ENCODE measurements around the gene CACNB3. TPM values are rescaled to one million over a fixed set of nuclear protein-coding genes. Genes with fewer than 3 reads are reported as not detected.

Gene CACNB3
- polyA plus RNA-seq, 3 donors, result 0.84 to 6.3 (median 1.5) TPM

DNA sequence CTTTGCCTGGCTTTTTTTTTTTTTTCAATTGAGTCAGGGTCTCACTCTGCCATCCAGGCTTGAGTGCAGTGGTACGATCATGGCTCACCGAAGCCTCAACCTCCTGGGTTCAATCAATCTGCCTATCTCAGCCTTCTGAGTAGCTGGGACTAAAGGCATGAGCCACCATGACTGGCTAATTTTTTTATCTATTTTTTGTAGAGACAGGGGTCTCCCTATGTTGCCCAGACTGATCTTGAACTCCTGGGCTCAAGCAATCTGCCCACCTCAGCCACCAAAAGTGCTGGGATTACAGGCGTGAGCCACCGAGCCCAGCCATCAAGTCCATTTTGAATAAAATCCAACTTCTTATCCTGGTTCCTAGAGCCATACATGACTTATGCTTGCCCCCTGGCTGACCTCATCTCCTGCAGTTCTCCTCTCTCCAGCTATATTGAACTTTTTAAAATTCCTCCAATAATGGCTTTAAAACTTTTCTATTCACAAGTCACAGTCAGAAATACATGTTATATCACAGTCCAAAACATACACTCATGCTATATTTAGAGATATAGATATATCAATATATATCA, 57.7 kb downstream of the CACNB3 start:
- no peaks in the 10 kb centered on the region for H3K4me1 ChIP-seq (ENCODE audit: control insufficient read depth in 1 of 2, insufficient read depth in 2 of 2, low read length in 2 of 2)
- Mint-ChIP-seq H3K9me3 (no peaks in the 10 kb centered on the region), H3K4me1 (no peaks in the 10 kb centered on the region), H3K27me3 (ENCODE audit: low read depth in 3 of 3) (peaks cover 7 to 29% (median 16%) of the 10 kb centered on the region in 3 donors), H3K27ac (no peak overlapping the region), H3K36me3 (no peaks in the 10 kb centered on the region), H3K4me3 (no peak overlapping the region)
- 94% methylated on average over 2 of the region's 4 CpGs for WGBS (ENCODE audit: insufficient coverage)
- H4K20me1 ChIP-seq (ENCODE audit: insufficient read depth, low read length), result no peaks in the 10 kb centered on the region
- TF ChIP-seq, protein P1, sequence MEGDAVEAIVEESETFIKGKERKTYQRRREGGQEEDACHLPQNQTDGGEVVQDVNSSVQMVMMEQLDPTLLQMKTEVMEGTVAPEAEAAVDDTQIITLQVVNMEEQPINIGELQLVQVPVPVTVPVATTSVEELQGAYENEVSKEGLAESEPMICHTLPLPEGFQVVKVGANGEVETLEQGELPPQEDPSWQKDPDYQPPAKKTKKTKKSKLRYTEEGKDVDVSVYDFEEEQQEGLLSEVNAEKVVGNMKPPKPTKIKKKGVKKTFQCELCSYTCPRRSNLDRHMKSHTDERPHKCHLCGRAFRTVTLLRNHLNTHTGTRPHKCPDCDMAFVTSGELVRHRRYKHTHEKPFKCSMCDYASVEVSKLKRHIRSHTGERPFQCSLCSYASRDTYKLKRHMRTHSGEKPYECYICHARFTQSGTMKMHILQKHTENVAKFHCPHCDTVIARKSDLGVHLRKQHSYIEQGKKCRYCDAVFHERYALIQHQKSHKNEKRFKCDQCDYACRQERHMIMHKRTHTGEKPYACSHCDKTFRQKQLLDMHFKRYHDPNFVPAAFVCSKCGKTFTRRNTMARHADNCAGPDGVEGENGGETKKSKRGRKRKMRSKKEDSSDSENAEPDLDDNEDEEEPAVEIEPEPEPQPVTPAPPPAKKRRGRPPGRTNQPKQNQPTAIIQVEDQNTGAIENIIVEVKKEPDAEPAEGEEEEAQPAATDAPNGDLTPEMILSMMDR (IDR thresholded peaks at IDR 0.05), result no peak
- no peaks in the 10 kb centered on the region for H3K9me3 ChIP-seq (replicated peaks in 1 of 2; ENCODE audit: control insufficient read depth in 1 of 2, insufficient read depth in 1 of 2, low read length in 2 of 2)
- no peak overlapping the region for H2AFZ ChIP-seq (ENCODE audit: insufficient read depth, low read depth, low read length, poor library complexity, severe bottlenecking)
- no peak for DNase-seq
- H3K4me2 ChIP-seq (replicated peaks; ENCODE audit: extremely low read depth, low read length, poor library complexity, severe bottlenecking), result no peak overlapping the region
- no peaks in the 10 kb centered on the region for H3K79me2 ChIP-seq (ENCODE audit: insufficient read depth, low read length)
- H3K9ac ChIP-seq (ENCODE audit: insufficient read depth, low read length, poor library complexity, severe bottlenecking), result no peak overlapping the region
- intact Hi-C loops (cut with micrococcal nuclease), result no loop called here
- no peak overlapping the region for H3K4me3 ChIP-seq (replicated peaks in 1 of 3; ENCODE audit: low read depth in 2 of 3, low read length in 3 of 3)
- H3K27ac ChIP-seq (ENCODE audit: low read depth in 1 of 2, low read length in 2 of 2), result no peak overlapping the region
- peaks cover 1 to 7% of the 10 kb centered on the region in 2 donors for H3K27me3 ChIP-seq (ENCODE audit: control insufficient read depth in 2 of 2, insufficient read depth in 2 of 2, low read length in 2 of 2)
- H3K36me3 ChIP-seq (replicated peaks in 1 of 2; ENCODE audit: control insufficient read depth in 1 of 2, insufficient read depth in 2 of 2, low read length in 2 of 2), result no peaks in the 10 kb centered on the region

Small RNAs within 50 kb of the gene (small RNA-seq; reads per million reads assigned to genes)
- not detected for gene MIR4701 (ENCODE audit: insufficient read length, low read depth)
- gene RF00019 (ENCODE audit: insufficient read length, low read depth), result not detected

Other genes with a start within 250 kb of the CACNB3 start
- not detected for gene LALBA, start 248.4 kb upstream of the CACNB3 start, polyA plus RNA-seq
- gene KANSL2, start 136.3 kb upstream of the CACNB3 start, polyA plus RNA-seq, result 10 to 100 TPM; 12.2 to 20.3 (median 12.5) TPM
- 1 to 10 TPM; 2.3 to 8.3 (median 4.4) TPM for gene CCNT1, start 101.8 kb upstream of the CACNB3 start, polyA plus RNA-seq
- gene ADCY6, start 29.4 kb upstream of the CACNB3 start, polyA plus RNA-seq, result under 1 TPM in 2 of 3 donors, not detected in 1; 0.03 to 0.29 TPM
- 10 to 100 TPM; 21.4 to 63.8 (median 28.4) TPM for gene DDX23, start 33.7 kb downstream of the CACNB3 start, polyA plus RNA-seq
- under 1 TPM in 2 of 3 donors, not detected in 1; 0.40 to 0.49 TPM for gene RND1, start 47.4 kb downstream of the CACNB3 start, polyA plus RNA-seq
- 10 to 100 TPM in 1 of 3 donors, 1 to 10 TPM in 2; 1.5 to 15.2 (median 2.2) TPM for gene FKBP11, start 107.0 kb downstream of the CACNB3 start, polyA plus RNA-seq
- 10 to 100 TPM; 56.5 to 88.5 (median 58.4) TPM for gene ARF3, start 139.0 kb downstream of the CACNB3 start, polyA plus RNA-seq
- under 1 TPM in 1 of 3 donors, not detected in 2; 0.23 TPM for gene WNT10B, start 153.2 kb downstream of the CACNB3 start, polyA plus RNA-seq
- gene WNT1, start 159.8 kb downstream of the CACNB3 start, polyA plus RNA-seq, result under 1 TPM in 1 of 3 donors, not detected in 2; 0.33 TPM
- under 1 TPM in 1 of 3 donors, not detected in 2; 0.27 TPM for gene DDN, start 180.9 kb downstream of the CACNB3 start, polyA plus RNA-seq
- gene PRKAG1, start 200.3 kb downstream of the CACNB3 start, polyA plus RNA-seq, result 10 to 100 TPM; 35.9 to 58.9 (median 50.1) TPM
- 10 to 100 TPM in 1 of 3 donors, 1 to 10 TPM in 2; 1.2 to 66.9 (median 2.7) TPM for gene KMT2D, start 242.3 kb downstream of the CACNB3 start, polyA plus RNA-seq

Data from CD14-positive monocyte (primary cell).